ENCODE measurements around the gene ASPHD2. TPM values are rescaled to one million over a fixed set of nuclear protein-coding genes. Genes with fewer than 3 reads are reported as not detected.

The ASPHD2 gene
- polyA plus RNA-seq, 1 donor from 2014 or later, result 18.7 TPM

- no peaks in the 10 kb centered on the region for H3K36me3 ChIP-seq (ENCODE audit: insufficient read depth, low read length)
- H4K20me1 ChIP-seq (ENCODE audit: insufficient read depth), result no peaks in the 10 kb centered on the region
- no peak overlapping the region for H2AFZ ChIP-seq (ENCODE audit: low read depth, low read length)
- no peaks in the 10 kb centered on the region for H3F3A ChIP-seq (ENCODE audit: insufficient read depth, low read length, poor library complexity, severe bottlenecking)
- TF ChIP-seq, protein P1, sequence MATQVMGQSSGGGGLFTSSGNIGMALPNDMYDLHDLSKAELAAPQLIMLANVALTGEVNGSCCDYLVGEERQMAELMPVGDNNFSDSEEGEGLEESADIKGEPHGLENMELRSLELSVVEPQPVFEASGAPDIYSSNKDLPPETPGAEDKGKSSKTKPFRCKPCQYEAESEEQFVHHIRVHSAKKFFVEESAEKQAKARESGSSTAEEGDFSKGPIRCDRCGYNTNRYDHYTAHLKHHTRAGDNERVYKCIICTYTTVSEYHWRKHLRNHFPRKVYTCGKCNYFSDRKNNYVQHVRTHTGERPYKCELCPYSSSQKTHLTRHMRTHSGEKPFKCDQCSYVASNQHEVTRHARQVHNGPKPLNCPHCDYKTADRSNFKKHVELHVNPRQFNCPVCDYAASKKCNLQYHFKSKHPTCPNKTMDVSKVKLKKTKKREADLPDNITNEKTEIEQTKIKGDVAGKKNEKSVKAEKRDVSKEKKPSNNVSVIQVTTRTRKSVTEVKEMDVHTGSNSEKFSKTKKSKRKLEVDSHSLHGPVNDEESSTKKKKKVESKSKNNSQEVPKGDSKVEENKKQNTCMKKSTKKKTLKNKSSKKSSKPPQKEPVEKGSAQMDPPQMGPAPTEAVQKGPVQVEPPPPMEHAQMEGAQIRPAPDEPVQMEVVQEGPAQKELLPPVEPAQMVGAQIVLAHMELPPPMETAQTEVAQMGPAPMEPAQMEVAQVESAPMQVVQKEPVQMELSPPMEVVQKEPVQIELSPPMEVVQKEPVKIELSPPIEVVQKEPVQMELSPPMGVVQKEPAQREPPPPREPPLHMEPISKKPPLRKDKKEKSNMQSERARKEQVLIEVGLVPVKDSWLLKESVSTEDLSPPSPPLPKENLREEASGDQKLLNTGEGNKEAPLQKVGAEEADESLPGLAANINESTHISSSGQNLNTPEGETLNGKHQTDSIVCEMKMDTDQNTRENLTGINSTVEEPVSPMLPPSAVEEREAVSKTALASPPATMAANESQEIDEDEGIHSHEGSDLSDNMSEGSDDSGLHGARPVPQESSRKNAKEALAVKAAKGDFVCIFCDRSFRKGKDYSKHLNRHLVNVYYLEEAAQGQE (IDR thresholded peaks at IDR 0.05; ENCODE audit: borderline replicate concordance), result no peak
- TF ChIP-seq SMC3 (conservative IDR thresholded peaks at IDR 0.05; ENCODE audit: poor library complexity) (no peak), EZH2 (IDR thresholded peaks at IDR 0.05; ENCODE audit: borderline replicate concordance, insufficient read depth, low read length, poor library complexity, severe bottlenecking) (no peak), MXI1 (conservative IDR thresholded peaks at IDR 0.05; ENCODE audit: poor library complexity, severe bottlenecking) (no peak), TAF1 (IDR thresholded peaks at IDR 0.05; ENCODE audit: low read depth) (no peak), EP300 (conservative IDR thresholded peaks at IDR 0.05; ENCODE audit: poor library complexity, severe bottlenecking) (no peak), POLR2AphosphoS5 (IDR thresholded peaks at IDR 0.05) (no peak), RAD21 (conservative IDR thresholded peaks at IDR 0.05) (no peak)
- TF ChIP-seq, protein P2, sequence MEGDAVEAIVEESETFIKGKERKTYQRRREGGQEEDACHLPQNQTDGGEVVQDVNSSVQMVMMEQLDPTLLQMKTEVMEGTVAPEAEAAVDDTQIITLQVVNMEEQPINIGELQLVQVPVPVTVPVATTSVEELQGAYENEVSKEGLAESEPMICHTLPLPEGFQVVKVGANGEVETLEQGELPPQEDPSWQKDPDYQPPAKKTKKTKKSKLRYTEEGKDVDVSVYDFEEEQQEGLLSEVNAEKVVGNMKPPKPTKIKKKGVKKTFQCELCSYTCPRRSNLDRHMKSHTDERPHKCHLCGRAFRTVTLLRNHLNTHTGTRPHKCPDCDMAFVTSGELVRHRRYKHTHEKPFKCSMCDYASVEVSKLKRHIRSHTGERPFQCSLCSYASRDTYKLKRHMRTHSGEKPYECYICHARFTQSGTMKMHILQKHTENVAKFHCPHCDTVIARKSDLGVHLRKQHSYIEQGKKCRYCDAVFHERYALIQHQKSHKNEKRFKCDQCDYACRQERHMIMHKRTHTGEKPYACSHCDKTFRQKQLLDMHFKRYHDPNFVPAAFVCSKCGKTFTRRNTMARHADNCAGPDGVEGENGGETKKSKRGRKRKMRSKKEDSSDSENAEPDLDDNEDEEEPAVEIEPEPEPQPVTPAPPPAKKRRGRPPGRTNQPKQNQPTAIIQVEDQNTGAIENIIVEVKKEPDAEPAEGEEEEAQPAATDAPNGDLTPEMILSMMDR (IDR thresholded peaks at IDR 0.05; ENCODE audit: poor library complexity, severe bottlenecking), result no peak
- peak overlapping the region; percentile 23 for H3K9ac ChIP-seq (ENCODE audit: low read length)
- no peak overlapping the region for H3K4me2 ChIP-seq (ENCODE audit: low read length)
- peak overlapping the region; percentile 57 for H3K27ac ChIP-seq (ENCODE audit: low read length)
- H3K27me3 ChIP-seq (ENCODE audit: insufficient read depth, low read depth, low read length), result no peaks in the 10 kb centered on the region
- no peaks in the 10 kb centered on the region for H3K9me2 ChIP-seq (ENCODE audit: insufficient read depth, low read length)
- H3K79me2 ChIP-seq (replicated peaks; ENCODE audit: insufficient read depth, low read length), result no peaks in the 10 kb centered on the region
- no peaks in the 10 kb centered on the region for H3K9me3 ChIP-seq (ENCODE audit: low read length)
- H3K4me3 ChIP-seq (ENCODE audit: low read length), result no peak overlapping the region
Observed at GRCh38 chr22:26399289-26399688, 29.8 kb upstream of the ASPHD2 start.

DNA sequence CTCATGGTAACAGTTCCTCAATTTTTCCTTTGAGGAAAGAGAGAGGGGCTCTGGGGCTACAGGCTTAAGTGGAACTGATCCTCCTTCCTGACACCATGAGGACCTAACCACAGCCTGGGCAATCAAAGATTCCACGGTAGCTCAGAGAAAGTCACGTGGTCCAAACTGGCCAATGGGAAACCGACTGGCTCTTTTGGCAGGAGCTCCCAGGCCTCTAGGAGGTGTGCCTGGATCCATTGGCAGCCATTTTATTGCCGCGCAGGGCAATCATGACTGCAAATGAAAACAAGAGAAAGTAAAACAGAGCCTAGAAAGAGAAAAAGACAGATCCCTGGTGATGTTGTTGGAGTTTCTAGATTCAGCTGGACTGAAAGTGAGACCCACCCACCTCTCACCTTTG, 27.3 kb upstream of the ASPHD2 start:
- no peak overlapping the region for H3K4me3 ChIP-seq (ENCODE audit: low read length)
- H2AFZ ChIP-seq (ENCODE audit: low read depth, low read length), result no peak overlapping the region

More for the DNA sequence above, 27.3 kb upstream of the ASPHD2 start:
- no peaks in the 10 kb centered on the region for H3K27me3 ChIP-seq (ENCODE audit: insufficient read depth, low read depth, low read length)
- no peak overlapping the region for H3K9ac ChIP-seq (ENCODE audit: low read length)
- H3K79me2 ChIP-seq (replicated peaks; ENCODE audit: insufficient read depth, low read length), result no peaks in the 10 kb centered on the region
- H3K4me2 ChIP-seq (ENCODE audit: low read length), result no peak overlapping the region
- H3K36me3 ChIP-seq (ENCODE audit: insufficient read depth, low read length), result no peaks in the 10 kb centered on the region
- no peak overlapping the region for H3K27ac ChIP-seq (ENCODE audit: low read length)
- H3K9me2 ChIP-seq (ENCODE audit: insufficient read depth, low read length), result no peaks in the 10 kb centered on the region
- no peaks in the 10 kb centered on the region for H4K20me1 ChIP-seq (ENCODE audit: insufficient read depth)
- TF ChIP-seq, protein P1 (IDR thresholded peaks at IDR 0.05; ENCODE audit: borderline replicate concordance), result no peak
- no peak for TF ChIP-seq EP300 (conservative IDR thresholded peaks at IDR 0.05; ENCODE audit: poor library complexity, severe bottlenecking)
- TF ChIP-seq, protein P2 (IDR thresholded peaks at IDR 0.05; ENCODE audit: poor library complexity, severe bottlenecking), result no peak
- no peak for TF ChIP-seq TAF1 (IDR thresholded peaks at IDR 0.05; ENCODE audit: low read depth)
- TF ChIP-seq SMC3 (conservative IDR thresholded peaks at IDR 0.05; ENCODE audit: poor library complexity), result no peak
- no peak for TF ChIP-seq RAD21 (conservative IDR thresholded peaks at IDR 0.05)
- no peak for TF ChIP-seq EZH2 (IDR thresholded peaks at IDR 0.05; ENCODE audit: borderline replicate concordance, insufficient read depth, low read length, poor library complexity, severe bottlenecking)
- TF ChIP-seq POLR2AphosphoS5 (IDR thresholded peaks at IDR 0.05), result no peak
- TF ChIP-seq MXI1 (conservative IDR thresholded peaks at IDR 0.05; ENCODE audit: poor library complexity, severe bottlenecking), result no peak
- no peaks in the 10 kb centered on the region for H3F3A ChIP-seq (ENCODE audit: insufficient read depth, low read length, poor library complexity, severe bottlenecking)
- no peaks in the 10 kb centered on the region for H3K9me3 ChIP-seq (ENCODE audit: low read length)

Data from neural cell (in vitro differentiated cells).